Measurements from ENCODE around the gene EYA2.

DNA sequence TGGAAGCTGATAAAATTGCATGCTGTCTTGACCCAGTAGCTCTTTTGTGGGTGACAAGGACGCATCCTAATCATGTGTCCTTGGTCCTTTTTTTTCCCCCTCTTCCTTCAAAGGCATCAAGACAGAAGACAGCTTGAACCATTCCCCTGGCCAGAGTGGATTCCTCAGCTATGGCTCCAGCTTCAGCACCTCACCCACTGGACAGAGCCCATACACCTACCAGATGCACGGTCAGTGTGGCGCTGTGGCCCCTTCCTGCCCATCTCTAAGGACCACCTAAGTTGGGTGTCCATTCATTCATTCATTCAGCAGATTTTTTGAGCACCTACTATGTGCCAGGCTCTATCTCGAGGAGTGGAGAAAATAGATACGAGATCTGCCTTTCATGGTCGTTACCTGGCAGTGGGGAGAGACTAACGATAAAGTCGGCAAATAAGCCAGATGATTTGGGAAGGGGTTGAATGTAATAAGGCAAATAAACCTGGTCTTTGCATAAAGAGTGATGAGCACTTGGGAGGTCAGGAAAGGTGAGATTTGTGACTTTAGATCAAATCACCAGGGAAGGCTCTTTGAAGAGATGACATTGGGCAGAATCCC lies 121.5 kb downstream of the EYA2 start:
- TF ChIP-seq POLR2A (IDR thresholded peaks at IDR 0.05), result no peak
- TF ChIP-seq, protein P1, sequence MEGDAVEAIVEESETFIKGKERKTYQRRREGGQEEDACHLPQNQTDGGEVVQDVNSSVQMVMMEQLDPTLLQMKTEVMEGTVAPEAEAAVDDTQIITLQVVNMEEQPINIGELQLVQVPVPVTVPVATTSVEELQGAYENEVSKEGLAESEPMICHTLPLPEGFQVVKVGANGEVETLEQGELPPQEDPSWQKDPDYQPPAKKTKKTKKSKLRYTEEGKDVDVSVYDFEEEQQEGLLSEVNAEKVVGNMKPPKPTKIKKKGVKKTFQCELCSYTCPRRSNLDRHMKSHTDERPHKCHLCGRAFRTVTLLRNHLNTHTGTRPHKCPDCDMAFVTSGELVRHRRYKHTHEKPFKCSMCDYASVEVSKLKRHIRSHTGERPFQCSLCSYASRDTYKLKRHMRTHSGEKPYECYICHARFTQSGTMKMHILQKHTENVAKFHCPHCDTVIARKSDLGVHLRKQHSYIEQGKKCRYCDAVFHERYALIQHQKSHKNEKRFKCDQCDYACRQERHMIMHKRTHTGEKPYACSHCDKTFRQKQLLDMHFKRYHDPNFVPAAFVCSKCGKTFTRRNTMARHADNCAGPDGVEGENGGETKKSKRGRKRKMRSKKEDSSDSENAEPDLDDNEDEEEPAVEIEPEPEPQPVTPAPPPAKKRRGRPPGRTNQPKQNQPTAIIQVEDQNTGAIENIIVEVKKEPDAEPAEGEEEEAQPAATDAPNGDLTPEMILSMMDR (IDR thresholded peaks at IDR 0.05), result no peak
